NCI-H128 (cell line): ENCODE data around the gene FOXN3.

Source experiments
- DNase-seq: peaks from one replicate; lab custom pipeline; 2025; ENCODE audit not compliant: unreplicated experiment; lab: John Stamatoyannopoulos, UW

FOXN3 gene

DNA sequence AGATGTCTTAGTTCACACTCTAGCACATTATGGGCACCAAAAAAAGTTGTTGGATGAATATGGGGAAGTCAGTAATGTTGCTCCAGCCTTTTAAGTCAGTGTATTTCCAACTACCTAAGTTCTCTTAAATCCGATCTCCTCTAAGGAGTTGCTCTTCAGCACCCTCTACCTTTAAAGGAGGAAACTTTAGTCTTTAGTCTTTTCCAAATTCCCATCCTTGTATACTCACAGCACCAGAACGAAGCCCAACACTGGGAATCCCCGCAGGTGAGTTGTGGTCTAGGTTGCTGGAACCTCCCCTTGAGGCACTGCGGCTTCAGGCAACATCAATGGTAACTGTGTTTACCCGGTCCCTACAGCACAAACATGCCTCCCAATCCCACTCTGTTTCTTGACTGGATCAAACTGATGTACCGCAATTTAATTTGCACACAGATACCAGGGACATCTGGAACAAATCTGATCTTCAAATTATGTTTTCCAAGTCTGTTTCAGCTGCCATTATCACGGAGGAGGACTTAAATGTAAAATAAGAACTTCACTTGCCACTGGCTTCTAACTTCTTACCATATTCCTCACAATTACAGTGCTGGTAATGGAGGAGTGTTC is 179.0 kb downstream of the FOXN3 start:
- no peak for DNase-seq

DNA sequence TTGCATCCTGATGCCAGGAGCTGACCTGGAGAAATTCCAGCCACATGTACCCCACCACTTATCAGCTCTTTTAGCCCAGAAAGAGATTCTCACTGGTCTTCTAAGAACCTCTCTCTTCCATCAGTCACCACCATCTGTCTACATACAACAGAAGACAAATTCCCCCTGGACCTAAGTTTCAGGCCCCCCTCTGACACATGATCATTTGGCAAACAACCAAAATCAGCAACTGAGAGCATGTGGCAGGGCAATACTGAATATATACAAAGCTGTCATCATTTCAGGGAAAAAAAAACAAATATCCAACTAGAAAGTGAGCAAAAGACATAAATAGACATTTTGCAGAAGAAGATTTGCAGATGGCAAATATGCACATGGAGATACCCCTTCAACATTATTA is 180.2 kb downstream of the FOXN3 start:
- no peak for DNase-seq

- no peak for DNase-seq
Measured at GRCh38 chr14:89233184-89233583, 183.8 kb downstream of the FOXN3 start.

- DNase-seq = no peak
Measured at GRCh38 chr14:89232265-89233070, 184.6 kb downstream of the FOXN3 start.

DNA sequence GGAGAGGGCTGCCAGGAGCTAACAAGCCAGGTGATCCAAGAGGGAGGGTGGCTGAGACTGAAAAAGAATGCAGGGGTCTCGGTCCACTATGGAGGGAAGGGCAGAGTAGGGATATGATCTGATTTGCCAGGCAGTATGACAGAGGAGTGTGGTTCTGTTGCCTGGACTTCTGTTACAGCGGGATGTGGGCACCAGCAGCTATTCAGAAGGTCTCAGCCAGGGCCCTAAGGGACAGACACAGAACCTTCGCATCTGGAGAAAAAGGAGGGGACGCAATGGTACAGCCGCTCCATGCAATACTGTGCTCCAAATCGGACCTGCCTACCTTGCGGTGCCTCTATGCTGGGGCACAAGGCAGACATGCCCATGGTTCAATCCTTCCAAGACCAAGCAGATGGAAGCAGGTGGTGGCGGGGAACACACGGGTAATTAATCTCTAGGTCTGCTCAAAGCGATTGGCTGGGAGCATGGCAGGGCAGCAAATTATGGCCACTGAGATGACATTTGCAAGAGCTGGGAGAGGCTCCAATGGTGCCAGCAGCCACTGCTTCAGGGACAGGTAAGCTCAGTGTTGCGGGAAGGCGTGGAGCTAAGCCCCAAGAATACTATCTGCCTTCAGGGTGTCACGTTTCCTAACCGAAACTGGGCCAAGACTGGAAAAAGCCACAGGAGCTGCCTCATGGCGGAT is 185.5 kb downstream of the FOXN3 start:
- no peak for DNase-seq

DNA sequence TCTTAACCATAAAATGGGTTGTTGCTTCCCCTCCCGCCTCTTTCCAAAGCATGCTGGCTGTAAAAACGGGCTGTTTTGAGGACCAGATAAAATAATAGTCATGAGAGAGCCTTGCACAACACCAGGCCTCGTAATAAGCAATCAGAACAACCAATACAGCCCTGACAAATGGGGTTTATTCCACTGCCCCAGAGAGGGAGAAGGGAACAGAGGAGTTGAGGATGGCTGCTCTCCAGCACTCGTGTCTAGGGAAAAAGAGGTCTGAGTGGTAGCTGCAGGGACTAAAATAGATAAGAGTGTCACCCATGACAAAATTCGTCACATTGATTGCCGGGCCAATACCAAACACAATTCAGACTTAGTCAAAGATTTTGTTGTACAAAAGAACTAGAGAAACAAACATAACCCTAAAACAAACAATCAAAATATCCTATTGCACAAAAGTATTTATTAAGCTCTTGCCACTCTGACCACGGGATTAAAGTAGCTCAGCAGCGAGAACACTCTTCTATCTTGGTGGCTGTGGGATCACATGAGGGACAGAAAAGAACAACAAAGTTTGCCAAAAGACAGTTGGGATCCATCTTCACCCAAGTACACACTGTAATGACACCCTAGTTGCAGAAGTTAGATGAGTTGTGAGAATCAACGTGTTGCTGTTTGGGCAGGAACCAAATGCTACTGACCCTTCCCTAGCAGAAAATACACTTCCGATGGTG is 188.0 kb downstream of the FOXN3 start:
- no peak for DNase-seq

GRCh38 chr14:89227496-89227836 is 189.6 kb downstream of the FOXN3 start:
- no peak for DNase-seq

DNA sequence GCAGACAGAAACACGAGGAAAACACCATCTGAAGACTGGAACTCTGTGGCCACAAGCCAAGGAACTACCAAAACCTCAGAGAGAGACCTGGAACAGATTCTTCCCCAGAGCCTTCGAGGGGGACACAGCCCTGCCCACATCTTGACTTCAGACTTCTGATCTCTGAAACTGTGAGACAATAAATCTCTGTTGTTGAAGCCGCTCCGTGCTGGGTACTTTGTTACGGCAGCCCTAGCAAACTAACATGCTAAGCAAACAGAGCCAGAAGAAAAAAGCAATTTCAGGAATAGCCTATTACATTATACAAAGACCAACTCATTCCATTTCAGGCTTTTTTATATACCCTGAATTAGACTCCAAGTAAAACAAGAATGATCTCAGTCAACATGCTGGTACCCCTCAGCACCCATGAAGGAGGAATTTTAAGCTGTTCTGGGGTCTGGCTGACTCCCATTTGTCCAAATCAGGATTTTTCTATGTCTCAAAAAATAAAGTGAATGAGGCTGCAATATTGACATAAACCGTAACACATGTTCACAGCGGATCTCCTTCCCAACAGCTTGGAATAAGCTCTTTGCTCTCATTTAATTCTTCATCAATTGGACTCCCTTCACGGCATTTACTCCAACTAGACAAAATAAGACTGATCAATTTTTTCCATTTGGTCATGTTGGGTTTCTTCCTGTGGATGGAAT is 190.1 kb downstream of the FOXN3 start:
- no peak for DNase-seq

DNA sequence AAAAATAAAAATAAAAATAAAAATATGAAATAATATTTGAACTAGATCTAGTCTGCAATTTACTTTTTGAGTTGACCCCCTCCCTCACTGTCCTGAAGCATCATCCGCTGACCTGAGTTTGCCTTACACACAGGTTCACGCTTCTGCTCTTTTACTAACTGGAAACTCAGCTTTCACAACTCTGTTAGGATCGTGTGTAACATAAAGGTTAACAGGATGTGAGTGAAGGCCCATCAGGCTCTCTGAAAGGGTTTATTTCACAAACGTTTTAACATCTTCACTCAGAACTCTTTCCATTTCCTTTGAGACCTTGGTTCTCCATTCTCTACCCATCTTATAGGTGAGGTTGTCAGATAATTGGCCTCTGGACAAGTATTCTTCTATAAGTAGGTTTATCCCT is 191.4 kb downstream of the FOXN3 start:
- DNase-seq = no peak

GRCh38 chr14:89221109-89221810 is 195.8 kb downstream of the FOXN3 start:
- no peak for DNase-seq

- DNase-seq = no peak
Measured at GRCh38 chr14:89219051-89219450, 198.0 kb downstream of the FOXN3 start.

GRCh38 chr14:89217891-89218290 is 199.1 kb downstream of the FOXN3 start:
- no peak for DNase-seq

- no peak for DNase-seq
Measured at GRCh38 chr14:89215531-89215930, 201.5 kb downstream of the FOXN3 start.

- no peak for DNase-seq
Measured at GRCh38 chr14:89215114-89215513, 201.9 kb downstream of the FOXN3 start.

DNA sequence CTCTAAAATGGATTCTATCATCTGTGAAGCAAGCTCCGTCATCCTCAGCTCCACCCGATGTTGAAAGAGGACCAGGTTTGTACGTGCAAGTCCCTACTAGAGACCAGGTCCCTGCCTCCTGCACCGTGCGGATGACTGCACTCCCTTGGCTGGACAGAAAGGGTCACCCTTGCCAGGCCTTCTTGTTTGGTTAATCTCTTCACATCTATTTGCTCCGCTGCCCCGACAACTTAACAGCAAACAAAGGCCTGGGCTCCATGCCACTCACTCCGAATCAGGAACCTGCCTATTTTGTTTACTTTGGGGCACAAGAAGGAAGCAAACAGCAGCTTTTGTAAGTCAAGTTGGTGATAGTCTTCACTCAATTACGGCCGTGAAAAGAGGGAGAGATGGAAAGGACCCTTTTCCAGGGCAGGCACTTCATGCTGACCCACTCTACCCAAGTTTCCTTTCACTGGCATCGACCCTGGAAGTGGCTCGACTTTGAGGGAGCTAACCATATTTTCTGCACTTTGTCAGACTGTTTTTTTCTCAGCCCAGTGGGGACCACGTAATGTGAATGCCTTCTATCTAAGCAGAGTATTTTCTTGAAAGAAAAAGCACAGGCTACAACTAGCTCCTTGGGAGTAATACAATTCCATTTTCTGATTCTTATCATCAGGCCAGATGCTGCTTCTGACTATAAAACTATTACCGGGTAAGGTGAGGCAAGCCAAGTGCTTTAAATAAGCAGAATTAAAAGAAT is 202.6 kb downstream of the FOXN3 start:
- no peak for DNase-seq

DNA sequence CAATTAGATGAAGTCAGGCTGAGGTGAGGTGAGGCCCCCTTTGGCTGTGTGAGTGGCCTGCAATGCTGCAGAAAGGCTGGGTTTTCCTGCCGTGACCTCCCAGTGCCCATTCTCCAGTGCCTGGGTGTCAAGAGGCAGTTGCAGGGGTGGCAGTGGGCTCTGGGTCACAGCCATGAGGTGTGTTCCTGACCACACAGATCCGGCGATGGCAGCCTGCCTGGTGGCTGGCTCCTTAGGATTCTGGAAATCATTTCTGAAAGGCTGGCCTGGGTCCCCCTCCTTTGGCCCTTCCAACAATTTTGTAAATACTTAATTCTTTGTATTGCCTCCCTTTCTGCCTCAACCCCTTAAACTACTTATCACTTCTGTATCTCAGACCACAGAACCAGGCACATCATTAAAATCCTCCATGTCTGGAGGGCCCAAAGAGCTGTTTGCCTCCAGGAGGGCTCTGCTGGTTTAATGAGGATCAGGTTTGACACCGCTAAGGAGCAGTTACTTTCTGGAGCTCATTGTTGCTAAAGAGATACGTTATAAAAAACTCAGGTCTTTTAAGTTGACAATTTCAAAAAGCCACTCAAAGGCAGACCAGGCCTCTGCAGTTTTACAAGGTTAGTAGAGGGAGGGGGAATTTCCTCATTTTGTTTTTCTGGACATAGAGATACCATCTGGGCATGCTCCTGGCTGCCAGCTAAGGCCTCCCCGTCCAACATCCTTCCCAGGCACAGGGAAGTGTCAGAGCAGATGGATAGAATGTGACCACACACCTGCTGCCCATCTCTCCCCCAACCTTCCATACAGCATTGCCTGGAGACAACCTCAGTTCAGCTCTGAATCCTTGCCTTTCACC is 204.4 kb downstream of the FOXN3 start:
- no peak for DNase-seq

- no peak for DNase-seq
Measured at GRCh38 chr14:89209558-89209957, 207.5 kb downstream of the FOXN3 start.

- no peak for DNase-seq
Measured at GRCh38 chr14:89207925-89208328, 209.1 kb downstream of the FOXN3 start.
